K562 (cell line): ENCODE data around the gene ANKZF1. TPM values are rescaled to one million over a fixed set of nuclear protein-coding genes. Genes with fewer than 3 reads are reported as not detected.

Source experiments
- ATF1 ChIP-seq, 2 experiments: fragments of 450-650 bp in 1 of 2; IDR thresholded peaks; 2 replicates each; pipeline ENCODE4 v1.6.1; 2016; ENCODE audit warnings: missing compliant biosample characterization in 1 of 2, missing genetic modification characterization in 1 of 2
- CBFA2T2 ChIP-seq: fragments of 450-650 bp; conservative IDR thresholded peaks from 2 replicates; pipeline ENCODE4 v1.6.1; 2017; ENCODE audit warnings: mild to moderate bottlenecking
- CCAR2 ChIP-seq: fragments of 200-400 bp; formaldehyde crosslinking; IDR thresholded peaks from 2 replicates; pipeline ENCODE4 v1.6.1; 2017; ENCODE audit warnings: mild to moderate bottlenecking, low read depth, low read length
- CXXC5 ChIP-seq: fragments of 250-450 bp; sonication (Bioruptor Pico); IDR thresholded peaks from 2 replicates; pipeline ENCODE4 v1.8.0; 2022; ENCODE audit warnings: inconsistent platforms, mild to moderate bottlenecking, moderate library complexity
- DPF2 ChIP-seq: fragments of 450-650 bp; IDR thresholded peaks from 2 replicates; pipeline ENCODE4 v1.6.1; 2016
- GATAD2A ChIP-seq: fragments of 450-650 bp; IDR thresholded peaks from 2 replicates; pipeline ENCODE4 v1.6.1; 2017
- HDGF ChIP-seq: fragments of 450-650 bp; IDR thresholded peaks from 2 replicates; pipeline ENCODE4 v1.6.1; 2016
- KAT2B ChIP-seq: IDR thresholded peaks from one replicate; pipeline ENCODE4 v1.6.1; 2012; ENCODE audit warnings: low read depth, mild to moderate bottlenecking, control low read depth, inconsistent platforms, low read length, moderate library complexity
- KAT7 ChIP-seq: sonication (generic); formaldehyde crosslinking; IDR thresholded peaks from 2 replicates; pipeline ENCODE4 v1.8.0; 2022; ENCODE audit warnings: missing genetic modification reagents, mild to moderate bottlenecking, borderline replicate concordance
- KLF10 ChIP-seq: fragments of 250-450 bp; sonication (Bioruptor Pico); IDR thresholded peaks from 2 replicates; pipeline ENCODE4 v1.6.1; 2021; ENCODE audit warnings: matching md5 sums
- KLF6 ChIP-seq: fragments of 250-450 bp; sonication (Bioruptor Pico); IDR thresholded peaks from 2 replicates; pipeline ENCODE4 v1.4.0; 2020; ENCODE audit warnings: mild to moderate bottlenecking, moderate library complexity, borderline replicate concordance
- NFYB ChIP-seq: IDR thresholded peaks from 2 replicates; pipeline ENCODE4 v1.6.1; 2011; ENCODE audit warnings: mild to moderate bottlenecking, moderate library complexity; ENCODE audit not compliant: insufficient read length; ENCODE audit errors: extremely low read depth
- PCBP2 ChIP-seq: fragments of 200-400 bp; formaldehyde crosslinking; IDR thresholded peaks from 2 replicates; pipeline ENCODE4 v1.6.1; 2018; ENCODE audit warnings: low read length, low read depth, mild to moderate bottlenecking, moderate library complexity; ENCODE audit not compliant: poor library complexity, severe bottlenecking
- SMAD3 ChIP-seq: fragments of 450-650 bp; formaldehyde crosslinking; conservative IDR thresholded peaks from 2 replicates; pipeline ENCODE4 v1.4.0; 2020; ENCODE audit warnings: mild to moderate bottlenecking
- TEAD2 ChIP-seq: fragments of 450-650 bp; IDR thresholded peaks from 2 replicates; pipeline ENCODE4 v1.6.1; 2016; ENCODE audit warnings: missing genetic modification characterization, control low read depth, missing compliant biosample characterization
- ZC3H8 ChIP-seq: fragments of 450-650 bp; IDR thresholded peaks from 2 replicates; pipeline ENCODE4 v1.6.1; 2017
- ZNF140 ChIP-seq: fragments of 250-450 bp; sonication (Bioruptor Pico); IDR thresholded peaks from 2 replicates; pipeline ENCODE4 v1.8.0; 2021; ENCODE audit warnings: moderate library complexity, mild to moderate bottlenecking, inconsistent platforms
- ZNF324 ChIP-seq: fragments of 250-450 bp; sonication (Bioruptor Pico); IDR thresholded peaks from 2 replicates; pipeline ENCODE4 v1.4.0; 2020; ENCODE audit warnings: mild to moderate bottlenecking
- ZNF444 ChIP-seq: fragments of 250-450 bp; sonication (Bioruptor Pico); IDR thresholded peaks from 2 replicates; pipeline ENCODE4 v1.4.0; 2020; ENCODE audit warnings: mild to moderate bottlenecking, moderate library complexity
- polyA plus RNA-seq, 8 experiments: library from polyadenylated mRNA; depleted of rRNA in 4 of 8; stranded (reverse) in 5 of 8; unstranded in 3 of 8; fragments of >200 nt; fragmentation: Nextera tagmentation in 2 of 8; fragmentation: Illumina TruSeq in 1 of 8; extraction: Ambion mirVana in 2 of 8; extraction: Trizol in 1 of 8; gene quantifications; 2 replicates each; pipeline versions ENCODE4 v1.2.1 to v1.2.3, GENCODE V29; 2011 to 2014; ENCODE audit warnings: inconsistent platforms in 1 of 8, missing spikeins in 1 of 8
- total RNA-seq, 7 experiments: library from RNA; depleted of rRNA in 6 of 7; stranded (reverse); fragments of >200 nt in 6 of 7; fragmentation: Illumina TruSeq in 2 of 7; extraction: Trizol in 2 of 7; gene quantifications; 2 replicates each; pipeline versions ENCODE4 v1.2.1 to v1.2.3, GENCODE V29; 2011 to 2021; ENCODE audit warnings: low replicate concordance in 1 of 7
- TF ChIP-seq, protein P1 (sequence below): fragments of 450-650 bp; IDR thresholded peaks from 2 replicates; pipeline ENCODE4 v1.6.1; 2016
- TF ChIP-seq, protein P2 (sequence below): fragments of 450-650 bp; conservative IDR thresholded peaks from 2 replicates; pipeline ENCODE4 v1.6.1; 2016; ENCODE audit warnings: missing genetic modification characterization, low read depth, mild to moderate bottlenecking, missing compliant biosample characterization, moderate library complexity
- TF ChIP-seq, protein P3 (sequence below): fragments of 450-650 bp; formaldehyde crosslinking; IDR thresholded peaks from 2 replicates; pipeline ENCODE4 v1.4.0; 2020; ENCODE audit warnings: mild to moderate bottlenecking, moderate library complexity
- TF ChIP-seq, protein P4 (sequence below), 2 experiments: fragments of 450-650 bp in 1 of 2; sonication (generic) in 1 of 2; formaldehyde crosslinking in 1 of 2; IDR thresholded peaks in 1 of 2; conservative IDR thresholded peaks in 1 of 2; 2 replicates each; pipeline versions ENCODE4 v1.6.1 to v1.8.1; 2016 to 2023; ENCODE audit warnings: mild to moderate bottlenecking in 2 of 2, moderate library complexity in 2 of 2, inconsistent platforms in 1 of 2, missing genetic modification reagents in 1 of 2
- TF ChIP-seq, protein P5 (sequence below): sonication (generic); formaldehyde crosslinking; IDR thresholded peaks from 2 replicates; pipeline ENCODE4 v1.8.0; 2022; ENCODE audit warnings: mild to moderate bottlenecking, missing genetic modification reagents

The ANKZF1 gene
- total and polyA plus RNA-seq, 9 of the 15 experiments (the other 6 are each of a cell fraction or from before 2014, with no cell fraction given), result 3.1 to 60.6 (median 31.0) TPM

DNA sequence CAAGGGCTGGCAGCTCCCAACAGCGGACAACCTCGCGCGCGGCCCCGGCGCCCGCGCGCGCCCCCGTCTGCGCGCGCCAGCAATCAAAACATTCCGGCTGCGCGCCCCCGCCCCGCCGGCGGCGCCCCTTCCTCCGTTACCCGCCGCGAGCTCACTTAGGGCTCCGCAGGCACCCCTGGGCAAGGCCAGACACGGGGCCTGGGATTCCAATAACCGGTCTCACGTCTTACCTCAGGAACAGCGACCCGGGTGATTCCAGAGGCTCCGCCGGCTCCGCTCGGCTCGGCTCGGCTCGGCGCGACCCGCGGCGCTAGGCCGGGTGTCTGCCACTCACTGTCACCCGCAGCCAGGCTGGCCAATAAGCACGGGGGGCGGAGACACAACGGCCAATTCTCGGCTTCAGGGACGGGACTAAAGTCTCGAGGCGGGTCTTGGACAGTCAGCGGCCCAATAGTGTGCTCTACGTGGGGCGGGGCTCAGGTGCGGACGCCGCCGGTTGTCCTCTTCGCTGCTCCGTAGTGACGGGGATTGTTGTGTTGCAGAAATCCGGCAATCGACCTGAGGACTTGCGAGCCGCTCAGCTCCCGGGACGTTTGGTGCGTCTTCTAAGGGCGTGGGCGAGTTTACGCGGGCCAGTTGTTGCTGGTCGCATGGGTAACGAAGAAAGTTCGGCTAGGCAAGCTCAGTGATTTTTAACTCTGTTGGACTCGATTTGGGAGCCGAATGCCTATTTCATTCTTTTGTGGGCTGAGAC, at the start of gene ANKZF1, which contains the start of gene ATG9A (continued):
- no peak for TF ChIP-seq CCAR2
- 0 out of 2 replicates have a peak, but pooled peaks have one; percentile 23 for TF ChIP-seq DPF2
- peak; percentile 96 for TF ChIP-seq NFYB
- no peak for TF ChIP-seq KLF6 (CRISPR knock-in tag)
- TF ChIP-seq ZC3H8, result no peak
- no peak for TF ChIP-seq ZNF444 (CRISPR knock-in tag)
- no peak for TF ChIP-seq PCBP2
- no peak for TF ChIP-seq ZNF140 (CRISPR knock-in tag)
- no peak for TF ChIP-seq KAT2B
- TF ChIP-seq CXXC5 (CRISPR knock-in tag), result peak; percentile 85
- no peak for TF ChIP-seq ZNF324 (CRISPR knock-in tag)
- TF ChIP-seq ATF1 (CRISPR knock-in tag; IDR thresholded peaks at IDR 0.05), result peak; percentile 42; the same call in 1 of the 2 replicates
- peak; percentile 89 for TF ChIP-seq ATF1 (tag; IDR thresholded peaks at IDR 0.05)
- no peak for TF ChIP-seq KLF10 (CRISPR knock-in tag)
- TF ChIP-seq, protein P1, sequence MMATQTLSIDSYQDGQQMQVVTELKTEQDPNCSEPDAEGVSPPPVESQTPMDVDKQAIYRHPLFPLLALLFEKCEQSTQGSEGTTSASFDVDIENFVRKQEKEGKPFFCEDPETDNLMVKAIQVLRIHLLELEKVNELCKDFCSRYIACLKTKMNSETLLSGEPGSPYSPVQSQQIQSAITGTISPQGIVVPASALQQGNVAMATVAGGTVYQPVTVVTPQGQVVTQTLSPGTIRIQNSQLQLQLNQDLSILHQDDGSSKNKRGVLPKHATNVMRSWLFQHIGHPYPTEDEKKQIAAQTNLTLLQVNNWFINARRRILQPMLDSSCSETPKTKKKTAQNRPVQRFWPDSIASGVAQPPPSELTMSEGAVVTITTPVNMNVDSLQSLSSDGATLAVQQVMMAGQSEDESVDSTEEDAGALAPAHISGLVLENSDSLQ, result peak; percentile 100
- TF ChIP-seq SMAD3 (CRISPR knock-in tag), result no peak
- TF ChIP-seq CBFA2T2, result no peak
- TF ChIP-seq, protein P2, sequence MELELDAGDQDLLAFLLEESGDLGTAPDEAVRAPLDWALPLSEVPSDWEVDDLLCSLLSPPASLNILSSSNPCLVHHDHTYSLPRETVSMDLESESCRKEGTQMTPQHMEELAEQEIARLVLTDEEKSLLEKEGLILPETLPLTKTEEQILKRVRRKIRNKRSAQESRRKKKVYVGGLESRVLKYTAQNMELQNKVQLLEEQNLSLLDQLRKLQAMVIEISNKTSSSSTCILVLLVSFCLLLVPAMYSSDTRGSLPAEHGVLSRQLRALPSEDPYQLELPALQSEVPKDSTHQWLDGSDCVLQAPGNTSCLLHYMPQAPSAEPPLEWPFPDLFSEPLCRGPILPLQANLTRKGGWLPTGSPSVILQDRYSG (tag), result peak; percentile 83
- TF ChIP-seq, protein P3, sequence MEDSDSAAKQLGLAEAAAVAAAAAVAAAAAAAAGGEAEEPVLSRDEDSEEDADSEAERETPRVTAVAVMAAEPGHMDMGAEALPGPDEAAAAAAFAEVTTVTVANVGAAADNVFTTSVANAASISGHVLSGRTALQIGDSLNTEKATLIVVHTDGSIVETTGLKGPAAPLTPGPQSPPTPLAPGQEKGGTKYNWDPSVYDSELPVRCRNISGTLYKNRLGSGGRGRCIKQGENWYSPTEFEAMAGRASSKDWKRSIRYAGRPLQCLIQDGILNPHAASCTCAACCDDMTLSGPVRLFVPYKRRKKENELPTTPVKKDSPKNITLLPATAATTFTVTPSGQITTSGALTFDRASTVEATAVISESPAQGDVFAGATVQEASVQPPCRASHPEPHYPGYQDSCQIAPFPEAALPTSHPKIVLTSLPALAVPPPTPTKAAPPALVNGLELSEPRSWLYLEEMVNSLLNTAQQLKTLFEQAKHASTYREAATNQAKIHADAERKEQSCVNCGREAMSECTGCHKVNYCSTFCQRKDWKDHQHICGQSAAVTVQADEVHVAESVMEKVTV (CRISPR knock-in tag), result 0 out of 2 replicates have a peak, but pooled peaks have one; percentile 36
- no peak for TF ChIP-seq TEAD2
- no peak for TF ChIP-seq HDGF
- TF ChIP-seq GATAD2A, result no peak
- TF ChIP-seq, protein P4, sequence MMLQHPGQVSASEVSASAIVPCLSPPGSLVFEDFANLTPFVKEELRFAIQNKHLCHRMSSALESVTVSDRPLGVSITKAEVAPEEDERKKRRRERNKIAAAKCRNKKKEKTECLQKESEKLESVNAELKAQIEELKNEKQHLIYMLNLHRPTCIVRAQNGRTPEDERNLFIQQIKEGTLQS (IDR thresholded peaks at IDR 0.05), result no peak; the same call in 1 of the 2 replicates
- TF ChIP-seq, protein P4 (CRISPR knock-in tag; conservative IDR thresholded peaks at IDR 0.05), result no peak; the same call in 1 of the 2 replicates
- 0 out of 2 replicates have a peak, but pooled peaks have one; percentile 60 for TF ChIP-seq KAT7
- TF ChIP-seq, protein P5, sequence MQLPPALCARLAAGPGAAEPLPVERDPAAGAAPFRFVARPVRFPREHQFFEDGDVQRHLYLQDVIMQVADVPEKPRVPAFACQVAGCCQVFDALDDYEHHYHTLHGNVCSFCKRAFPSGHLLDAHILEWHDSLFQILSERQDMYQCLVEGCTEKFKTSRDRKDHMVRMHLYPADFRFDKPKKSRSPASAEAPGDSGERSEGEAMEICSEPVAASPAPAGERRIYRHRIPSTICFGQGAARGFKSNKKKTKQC (CRISPR knock-in tag), result no peak
